ENCODE data around the gene FZD4. TPM values are rescaled to one million over a fixed set of nuclear protein-coding genes. Genes with fewer than 3 reads are reported as not detected.

Gene FZD4
- total RNA-seq, 2 donors from 2014 or later = 52.1 to 53.9 TPM

- no peak overlapping the region for H3K4me3 Mint-ChIP-seq
- no peaks in the 10 kb centered on the region for H3K9me3 ChIP-seq (ENCODE audit: control insufficient read depth, low read length)
- H3K4me1 ChIP-seq (ENCODE audit: control insufficient read depth, insufficient read depth, low read length) = no peaks in the 10 kb centered on the region
- no peak for TF ChIP-seq CTCF (conservative IDR thresholded peaks at IDR 0.05)
- H3K36me3 Mint-ChIP-seq (ENCODE audit: low read depth) = no peaks in the 10 kb centered on the region
- H3K36me3 ChIP-seq (ENCODE audit: control insufficient read depth, insufficient read depth, low read length) = no peaks in the 10 kb centered on the region
- H3K9me3 Mint-ChIP-seq = peaks cover 2% of the 10 kb centered on the region
- H3K4me1 Mint-ChIP-seq = peaks cover 28% of the 10 kb centered on the region
- 61 to 89% methylated on average over 4 of the region's 4 CpGs for WGBS, 2 experiments (ENCODE audit: insufficient coverage in 1 of 2, insufficient read length in 1 of 2)
- no peaks in the 10 kb centered on the region for H3K27me3 ChIP-seq (ENCODE audit: control insufficient read depth, insufficient read depth, low read length, poor library complexity, severe bottlenecking)
- H3K4me3 ChIP-seq (ENCODE audit: low read length) = no peak overlapping the region
- H3K27ac ChIP-seq (ENCODE audit: low read depth, low read length) = no peak overlapping the region
- DNase-seq = no peak
- no peak overlapping the region for H3K27ac Mint-ChIP-seq
- H3K27me3 Mint-ChIP-seq (ENCODE audit: insufficient read depth) = peaks cover 6% of the 10 kb centered on the region
- no peak overlapping the region for H3K9ac ChIP-seq (ENCODE audit: extremely low read depth, low read length, poor library complexity, severe bottlenecking)
Measured at GRCh38 chr11:86957976-86958646, 2.9 kb upstream of the FZD4 start.

- Histone ChIP-seq H3K4me3 (ENCODE audit: low read length) (peak overlapping the region; percentile 90), H3K27me3 (ENCODE audit: control insufficient read depth, insufficient read depth, low read length, poor library complexity, severe bottlenecking) (no peaks in the 10 kb centered on the region), H3K9me3 (ENCODE audit: control insufficient read depth, low read length) (no peaks in the 10 kb centered on the region), H3K36me3 (ENCODE audit: control insufficient read depth, insufficient read depth, low read length) (peaks cover 4% of the 10 kb centered on the region), H3K27ac (ENCODE audit: low read depth, low read length) (no peak overlapping the region), H3K4me1 (ENCODE audit: control insufficient read depth, insufficient read depth, low read length) (peaks cover 3% of the 10 kb centered on the region), H3K9ac (ENCODE audit: extremely low read depth, low read length, poor library complexity, severe bottlenecking) (peak overlapping the region; percentile 81)
- TF ChIP-seq CTCF (conservative IDR thresholded peaks at IDR 0.05) = no peak
- Mint-ChIP-seq H3K36me3 (ENCODE audit: low read depth) (peaks cover 9% of the 10 kb centered on the region), H3K27me3 (ENCODE audit: insufficient read depth) (peaks cover 4% of the 10 kb centered on the region), H3K4me3 (peak overlapping the region; percentile 89), H3K27ac (no peak overlapping the region), H3K4me1 (peaks cover 37% of the 10 kb centered on the region), H3K9me3 (no peaks in the 10 kb centered on the region)
- 90% methylated on average over 2 of the region's 2 CpGs; no CpG with 5 or more reads in 1 of the 2 experiments for WGBS, 2 experiments (ENCODE audit: insufficient coverage in 1 of 2, insufficient read length in 1 of 2)
- no peak for DNase-seq
Measured at GRCh38 chr11:86956905-86957195, 1.7 kb upstream of the FZD4 start.

- Mint-ChIP-seq H3K27me3 (ENCODE audit: insufficient read depth) (peaks cover 4% of the 10 kb centered on the region), H3K27ac (no peak overlapping the region)
- no peak overlapping the region for H3K27ac ChIP-seq (ENCODE audit: low read depth, low read length)
Measured at GRCh38 chr11:86955111-86955360, 159 bp downstream of the FZD4 start.

More at GRCh38 chr11:86955111-86955360, 159 bp downstream of the FZD4 start:
- peaks cover 27% of the 10 kb centered on the region for H3K36me3 Mint-ChIP-seq (ENCODE audit: low read depth)
- DNase-seq = no peak
- Histone ChIP-seq H3K4me1 (ENCODE audit: control insufficient read depth, insufficient read depth, low read length) (peaks cover 10% of the 10 kb centered on the region), H3K9ac (ENCODE audit: extremely low read depth, low read length, poor library complexity, severe bottlenecking) (peak overlapping the region; percentile 53), H3K9me3 (ENCODE audit: control insufficient read depth, low read length) (no peaks in the 10 kb centered on the region), H3K4me3 (ENCODE audit: low read length) (peak overlapping the region; percentile 94), H3K36me3 (ENCODE audit: control insufficient read depth, insufficient read depth, low read length) (peaks cover 22% of the 10 kb centered on the region), H3K27me3 (ENCODE audit: control insufficient read depth, insufficient read depth, low read length, poor library complexity, severe bottlenecking) (no peaks in the 10 kb centered on the region)
- TF ChIP-seq CTCF (conservative IDR thresholded peaks at IDR 0.05) = no peak
- 0% methylated on average over 9 to 32 of the region's 32 CpGs for WGBS, 2 experiments (ENCODE audit: insufficient coverage in 1 of 2, insufficient read length in 1 of 2)
- H3K4me1 Mint-ChIP-seq = peaks cover 53% of the 10 kb centered on the region
- peak overlapping the region; percentile 89 for H3K4me3 Mint-ChIP-seq
- H3K9me3 Mint-ChIP-seq = no peaks in the 10 kb centered on the region
